H1 (cell line): ENCODE data around the gene ISOC1. TPM values are rescaled to one million over a fixed set of nuclear protein-coding genes. Genes with fewer than 3 reads are reported as not detected.

Source experiments
- CTCF ChIA-PET: fragments of 300-600 bp; sonication (Branson Sonifier 250); formaldehyde crosslinking; loops from one replicate; lab custom pipeline; 2021; ENCODE audit not compliant: partially characterized antibody; lab: Charles Lee
- POLR2A ChIA-PET: fragments of 300-600 bp; sonication (Branson Sonifier 250); formaldehyde crosslinking; loops from one replicate; lab custom pipeline; 2021; ENCODE audit warnings: inconsistent platforms; ENCODE audit not compliant: partially characterized antibody; lab: Charles Lee
- DNase-seq, 2 experiments: peaks; one replicate each; pipeline versions ENCODE4 v3.0.0 to v3.0.0-alpha.2; 2010 to 2022; ENCODE audit warnings: low spot score in 2 of 2, low read depth in 1 of 2, mixed read lengths in 1 of 2
- FAIRE-seq: peaks from 2 replicates; lab custom pipeline; 2011; peaks lifted over from hg19 to GRCh38; lab: Jason Lieb, UNC
- H2AFZ ChIP-seq: 2 replicates; pipeline ENCODE4 v1.8.1; 2012; ENCODE audit warnings: low read length, inconsistent platforms
- H2AK5ac ChIP-seq: 2 replicates; pipeline ENCODE4 v1.6.1; 2013; ENCODE audit warnings: low read depth, low read length
- H2BK120ac ChIP-seq: replicated peaks from 2 replicates; pipeline ENCODE3; 2013; ENCODE audit warnings: low read depth, low read length, inconsistent platforms
- H2BK12ac ChIP-seq: 2 replicates; pipeline ENCODE4 v1.6.1; 2013; ENCODE audit warnings: low read depth, low read length
- H2BK15ac ChIP-seq: 2 replicates; pipeline ENCODE4 v1.6.1; 2013; ENCODE audit warnings: low read length
- H2BK20ac ChIP-seq: 2 replicates; pipeline ENCODE4 v1.6.1; 2013; ENCODE audit warnings: low read length
- H2BK5ac ChIP-seq: 2 replicates; pipeline ENCODE4 v1.6.1; 2013; ENCODE audit warnings: low read depth, low read length
- H3K14ac ChIP-seq: 2 replicates; pipeline ENCODE4 v1.6.1; 2013; ENCODE audit warnings: inconsistent platforms; ENCODE audit not compliant: insufficient read length
- H3K18ac ChIP-seq: 2 replicates; pipeline ENCODE4 v1.6.1; 2013; ENCODE audit warnings: low read length; ENCODE audit errors: extremely low read depth
- H3K23ac ChIP-seq: 2 replicates; pipeline ENCODE4 v1.6.1; 2013; ENCODE audit warnings: inconsistent platforms; ENCODE audit not compliant: insufficient read length
- H3K23me2 ChIP-seq: 2 replicates; pipeline ENCODE4 v1.6.1; 2013; ENCODE audit warnings: low read depth, low read length
- H3K27ac ChIP-seq: 2 replicates; pipeline ENCODE4 v1.6.1; 2011; ENCODE audit warnings: low read depth, low read length, inconsistent platforms
- H3K27me3 ChIP-seq, 4 experiments: replicated peaks in 1 of 4; 1 replicate in 1 of 4; 2 replicates in 3 of 4; pipeline versions ENCODE4 v1.6.1 to v1.8.1; 2011 to 2013; ENCODE audit warnings: low read length in 3 of 4, mild to moderate bottlenecking in 3 of 4, inconsistent platforms in 2 of 4, mixed read lengths in 2 of 4, moderate library complexity in 1 of 4; ENCODE audit not compliant: control insufficient read depth in 3 of 4, insufficient read depth in 3 of 4; ENCODE audit errors: extremely low read depth in 1 of 4
- H3K36me3 ChIP-seq, 4 experiments: 2 replicates each; pipeline versions ENCODE4 v1.6.1 to v1.8.1; 2011 to 2013; ENCODE audit warnings: mild to moderate bottlenecking in 4 of 4, low read length in 3 of 4, moderate library complexity in 2 of 4, control low read depth in 1 of 4, inconsistent platforms in 1 of 4; ENCODE audit not compliant: insufficient read depth in 4 of 4, control insufficient read depth in 2 of 4
- H3K4ac ChIP-seq: replicated peaks from 2 replicates; pipeline ENCODE3; 2013; ENCODE audit warnings: low read length, low read depth, mixed read lengths, inconsistent platforms; ENCODE audit not compliant: insufficient read length
- H3K4me1 ChIP-seq, 4 experiments: replicated peaks in 1 of 4; 1 replicate in 1 of 4; 2 replicates in 3 of 4; pipeline versions ENCODE4 v1.6.1 to v1.8.1; 2011 to 2013; ENCODE audit warnings: low read length in 3 of 4, inconsistent platforms in 2 of 4, mixed read lengths in 1 of 4; ENCODE audit not compliant: insufficient read depth in 4 of 4, control insufficient read depth in 3 of 4
- H3K4me2 ChIP-seq, 2 experiments: 2 replicates each; pipeline versions ENCODE4 v1.6.1 to v1.8.1; 2011 to 2013; ENCODE audit warnings: low read depth in 2 of 2, low read length in 2 of 2, control low read depth in 1 of 2, inconsistent platforms in 1 of 2, mild to moderate bottlenecking in 1 of 2; ENCODE audit not compliant: insufficient read depth in 1 of 2
- H3K4me3 ChIP-seq, 4 experiments: fragments of 200-600, 300-600 bp in 1 of 4; sonication (generic), shearing (Covaris generic), sonication (Bioruptor Twin) in 1 of 4; 2 replicates each; pipeline versions ENCODE4 v1.5.1 to v1.8.1; 2011 to 2016; ENCODE audit warnings: low read length in 4 of 4, low read depth in 3 of 4, control low read depth in 2 of 4, inconsistent platforms in 2 of 4, mild to moderate bottlenecking in 2 of 4, mixed read lengths in 1 of 4, moderate library complexity in 1 of 4; ENCODE audit not compliant: insufficient read depth in 2 of 4; ENCODE audit errors: extremely low read depth in 1 of 4
- H3K56ac ChIP-seq: replicated peaks from 2 replicates; pipeline ENCODE3; 2013; ENCODE audit warnings: low read depth, mild to moderate bottlenecking, mixed read lengths, low read length, inconsistent platforms; ENCODE audit not compliant: insufficient read length
- H3K79me1 ChIP-seq: 2 replicates; pipeline ENCODE4 v1.6.1; 2013; ENCODE audit warnings: low read depth, low read length, control low read depth
- H3K79me2 ChIP-seq, 2 experiments: 2 replicates each; pipeline versions ENCODE4 v1.6.1 to v1.8.1; 2012 to 2013; ENCODE audit warnings: low read length in 2 of 2, mild to moderate bottlenecking in 2 of 2, inconsistent platforms in 1 of 2; ENCODE audit not compliant: insufficient read depth in 2 of 2, control insufficient read depth in 1 of 2
- H3K9ac ChIP-seq, 4 experiments: replicated peaks in 1 of 4; 1 replicate in 1 of 4; 2 replicates in 3 of 4; pipeline versions ENCODE4 v1.6.1 to v1.8.1; 2011 to 2013; ENCODE audit warnings: low read depth in 3 of 4, low read length in 3 of 4, control low read depth in 2 of 4, mild to moderate bottlenecking in 2 of 4, moderate library complexity in 2 of 4, inconsistent platforms in 1 of 4; ENCODE audit errors: extremely low read depth in 1 of 4
- H3K9me3 ChIP-seq, 2 experiments: 2 replicates each; pipeline versions ENCODE4 v1.6.1 to v1.8.1; 2012 to 2013; ENCODE audit warnings: mild to moderate bottlenecking in 2 of 2, moderate library complexity in 2 of 2, control low read depth in 1 of 2, inconsistent platforms in 1 of 2, low read depth in 1 of 2, low read length in 1 of 2, mixed read lengths in 1 of 2; ENCODE audit not compliant: insufficient read depth in 2 of 2
- H4K20me1 ChIP-seq, 2 experiments: replicated peaks in 1 of 2; 2 replicates each; pipeline versions ENCODE3 to v1.8.1; 2011 to 2013; ENCODE audit warnings: inconsistent platforms in 2 of 2, low read length in 2 of 2, mild to moderate bottlenecking in 1 of 2; ENCODE audit not compliant: insufficient read depth in 2 of 2, control insufficient read depth in 1 of 2
- H4K5ac ChIP-seq: 2 replicates; pipeline ENCODE4 v1.6.1; 2013; ENCODE audit warnings: low read length, low read depth, mixed read lengths, inconsistent platforms; ENCODE audit not compliant: insufficient read length
- H4K8ac ChIP-seq: 2 replicates; pipeline ENCODE4 v1.8.0; 2013; ENCODE audit warnings: mild to moderate bottlenecking, moderate library complexity, low read length, inconsistent platforms; ENCODE audit not compliant: insufficient read depth; ENCODE audit errors: extremely low read depth
- H4K91ac ChIP-seq: replicated peaks from 2 replicates; pipeline ENCODE3; 2013; ENCODE audit warnings: low read length, mixed read lengths, inconsistent platforms; ENCODE audit not compliant: insufficient read length
- ASH2L ChIP-seq: fragments of 200-600, 300-600 bp; sonication (generic); IDR thresholded peaks from one replicate; pipeline ENCODE4 v1.7.1; 2017; ENCODE audit warnings: low read length
- CEBPB ChIP-seq: IDR thresholded peaks from 2 replicates; pipeline ENCODE4 v1.6.1; 2012; ENCODE audit warnings: low read depth, low read length
- CHD1 ChIP-seq: IDR thresholded peaks from 2 replicates; pipeline ENCODE4 v1.6.1; 2012; ENCODE audit warnings: low read depth, low read length, improper control_type of control experiment
- JUND ChIP-seq: IDR thresholded peaks from 2 replicates; pipeline ENCODE4 v1.6.1; 2011; ENCODE audit warnings: mild to moderate bottlenecking, improper control_type of control experiment, low read length
- POLR2A ChIP-seq, 2 experiments: IDR thresholded peaks; 1 replicate in 1 of 2; 2 replicates in 1 of 2; pipeline ENCODE4 v1.6.1; 2011; ENCODE audit warnings: low read depth in 2 of 2, low read length in 2 of 2, mild to moderate bottlenecking in 2 of 2; ENCODE audit errors: control extremely low read depth in 1 of 2
- POLR2AphosphoS5 ChIP-seq: IDR thresholded peaks from 2 replicates; pipeline ENCODE4 v1.6.1; 2011; ENCODE audit warnings: low read depth, low read length
- POU5F1 ChIP-seq: IDR thresholded peaks from 2 replicates; pipeline ENCODE4 v1.6.1; 2011; ENCODE audit warnings: low read depth, mild to moderate bottlenecking, low read length, moderate library complexity
- RAD21 ChIP-seq, 2 experiments: IDR thresholded peaks in 1 of 2; conservative IDR thresholded peaks in 1 of 2; 2 replicates each; pipeline ENCODE4 v1.6.1; 2011; ENCODE audit warnings: low read depth in 2 of 2, low read length in 2 of 2, improper control_type of control experiment in 1 of 2, inconsistent platforms in 1 of 2, mild to moderate bottlenecking in 1 of 2, moderate library complexity in 1 of 2
- RFX5 ChIP-seq: IDR thresholded peaks from 2 replicates; pipeline ENCODE4 v1.6.1; 2011; ENCODE audit warnings: low read depth, low read length, improper control_type of control experiment, borderline replicate concordance
- SIN3A ChIP-seq, 2 experiments: IDR thresholded peaks in 1 of 2; conservative IDR thresholded peaks in 1 of 2; 2 replicates each; pipeline ENCODE4 v1.6.1; 2011 to 2012; ENCODE audit warnings: low read length in 2 of 2, improper control_type of control experiment in 1 of 2, low read depth in 1 of 2, mild to moderate bottlenecking in 1 of 2
- SP1 ChIP-seq: IDR thresholded peaks from 2 replicates; pipeline ENCODE4 v1.6.1; 2011; ENCODE audit warnings: low read depth, low read length
- SP4 ChIP-seq: IDR thresholded peaks from 2 replicates; pipeline ENCODE4 v1.6.1; 2012; ENCODE audit warnings: low read length, inconsistent platforms
- SUZ12 ChIP-seq: fragments of 200-600 bp; sonication (generic); IDR thresholded peaks from 2 replicates; pipeline ENCODE4 v1.6.1; 2012; ENCODE audit warnings: mild to moderate bottlenecking, inconsistent platforms, low read length, moderate library complexity, mixed read lengths
- ZNF274 ChIP-seq: IDR thresholded peaks from 2 replicates; pipeline ENCODE4 v1.7.0; 2012; ENCODE audit warnings: low read length, borderline replicate concordance; ENCODE audit errors: extremely low read depth
- WGBS, 2 experiments: shearing (Covaris generic) in 1 of 2; methylation state at CpG; one replicate each; pipeline versions ENCODE4 v1.1.6 to v1.1.7; 2013 to 2015; ENCODE audit warnings: low lambda C conversion rate in 2 of 2, mixed read lengths in 2 of 2, inconsistent platforms in 1 of 2, low coverage in 1 of 2, missing lambda C conversion rate in 1 of 2; ENCODE audit not compliant: insufficient replicate concordance in 2 of 2, insufficient coverage in 1 of 2, insufficient read length in 1 of 2; ENCODE audit errors: extremely low coverage in 1 of 2, missing lambda C conversion rate in 1 of 2; 5-methylcytosine and 5-hydroxymethylcytosine counted together
- polyA plus RNA-seq, 7 experiments: library from polyadenylated mRNA; depleted of rRNA in 3 of 7; stranded (reverse) in 5 of 7; unstranded in 2 of 7; fragments of >200 nt in 5 of 7; fragments of 200-250 nt in 2 of 7; gene quantifications; 1 replicate in 5 of 7; 2 replicates in 1 of 7; 4 replicates in 1 of 7; pipeline versions ENCODE4 v1.2.1 to v1.2.3, GENCODE V29; 2011 to 2013; ENCODE audit warnings: missing spikeins in 2 of 7, mixed read lengths in 2 of 7
- total RNA-seq: library from RNA; stranded (reverse); fragmentation: NEBNext Ultra II Directional; extraction: Animal tissue kit (Norgen Biotek cat#: 25700); gene quantifications from 2 replicates; pipeline ENCODE4 v1.2.1, GENCODE V29; 2021
- TF ChIP-seq, protein P1 (sequence below): IDR thresholded peaks from 2 replicates; pipeline ENCODE4 v1.6.1; 2011; ENCODE audit warnings: low read length, improper control_type of control experiment

Gene ISOC1
- total and polyA plus RNA-seq, 2 of the 8 experiments (the other 6 are each of a cell fraction or from before 2014, with no cell fraction given) = 27.7 to 34.9 TPM

GRCh38 chr5:129061849-129062248 lies 32.7 kb upstream of the ISOC1 start:
- H3K79me2 ChIP-seq = no peaks in the 10 kb centered on the region
- H3K27ac ChIP-seq = no peak overlapping the region
- no peak overlapping the region for H4K8ac ChIP-seq
- no peaks in the 10 kb centered on the region for H3K27me3 ChIP-seq
- no peak overlapping the region for H4K91ac ChIP-seq
- no peak overlapping the region for H3K56ac ChIP-seq
- no peak overlapping the region for H2AK5ac ChIP-seq
- DNase-seq = no peak
- H2BK15ac ChIP-seq = no peak overlapping the region
- no peaks in the 10 kb centered on the region for H3K9me3 ChIP-seq
- no peak overlapping the region for H3K9ac ChIP-seq
- no peaks in the 10 kb centered on the region for H3K23me2 ChIP-seq
- no peaks in the 10 kb centered on the region for H3K79me1 ChIP-seq
- no peak overlapping the region for H2BK5ac ChIP-seq
- no peak overlapping the region for H3K4ac ChIP-seq
- H2AFZ ChIP-seq = no peak overlapping the region
- H3K14ac ChIP-seq = no peak overlapping the region
- no peak overlapping the region for H3K18ac ChIP-seq
- 81% methylated on average over 2 of the region's 2 CpGs; no CpG with 5 or more reads in 1 of the 2 experiments for WGBS, 2 experiments
- no peak overlapping the region for H3K4me3 ChIP-seq
- no peak overlapping the region for H2BK12ac ChIP-seq
- H4K20me1 ChIP-seq = no peaks in the 10 kb centered on the region
- POLR2A ChIA-PET = no interaction called here
- no peak for FAIRE-seq
- H3K36me3 ChIP-seq = no peaks in the 10 kb centered on the region
- no peak overlapping the region for H3K23ac ChIP-seq
- no peaks in the 10 kb centered on the region for H3K4me1 ChIP-seq
- no peak overlapping the region for H4K5ac ChIP-seq
- CTCF ChIA-PET = interaction anchor here (0.6 kb wide), 1 partner anchor 9 kb away, joined by 3 read pairs; no protein-coding TSS in a partner anchor
- no peak overlapping the region for H2BK20ac ChIP-seq
- no peak overlapping the region for H2BK120ac ChIP-seq
- no peak overlapping the region for H3K4me2 ChIP-seq
- TF ChIP-seq CEBPB = no peak
- TF ChIP-seq POLR2A (IDR thresholded peaks at IDR 0.05; ENCODE audit: control extremely low read depth in 1 of 2, low read depth in 2 of 2, low read length in 2 of 2) = no peak
- no peak for TF ChIP-seq SUZ12
- TF ChIP-seq JUND = no peak
- no peak for TF ChIP-seq SP4
- TF ChIP-seq ASH2L = no peak
- TF ChIP-seq SP1 = no peak
- no peak for TF ChIP-seq CHD1
- no peak for TF ChIP-seq RAD21 (IDR thresholded peaks at IDR 0.05 in 1 of 2, conservative IDR thresholded peaks at IDR 0.05 in 1 of 2; ENCODE audit: low read depth in 2 of 2, low read length in 2 of 2)
- TF ChIP-seq POLR2AphosphoS5 = no peak
- no peak for TF ChIP-seq SIN3A (conservative IDR thresholded peaks at IDR 0.05 in 1 of 2, IDR thresholded peaks at IDR 0.05 in 1 of 2; ENCODE audit: low read depth in 1 of 2, low read length in 2 of 2)
- TF ChIP-seq RFX5 = no peak
- TF ChIP-seq POU5F1 = no peak
- TF ChIP-seq ZNF274 = no peak
- TF ChIP-seq, protein P1, sequence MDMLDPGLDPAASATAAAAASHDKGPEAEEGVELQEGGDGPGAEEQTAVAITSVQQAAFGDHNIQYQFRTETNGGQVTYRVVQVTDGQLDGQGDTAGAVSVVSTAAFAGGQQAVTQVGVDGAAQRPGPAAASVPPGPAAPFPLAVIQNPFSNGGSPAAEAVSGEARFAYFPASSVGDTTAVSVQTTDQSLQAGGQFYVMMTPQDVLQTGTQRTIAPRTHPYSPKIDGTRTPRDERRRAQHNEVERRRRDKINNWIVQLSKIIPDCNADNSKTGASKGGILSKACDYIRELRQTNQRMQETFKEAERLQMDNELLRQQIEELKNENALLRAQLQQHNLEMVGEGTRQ = no peak
